ENCODE measurements around the gene CIRBP. TPM values are rescaled to one million over a fixed set of nuclear protein-coding genes. Genes with fewer than 3 reads are reported as not detected.

CIRBP gene
- total RNA-seq, 1 experiment from 2014 or later: 263 TPM

DNA sequence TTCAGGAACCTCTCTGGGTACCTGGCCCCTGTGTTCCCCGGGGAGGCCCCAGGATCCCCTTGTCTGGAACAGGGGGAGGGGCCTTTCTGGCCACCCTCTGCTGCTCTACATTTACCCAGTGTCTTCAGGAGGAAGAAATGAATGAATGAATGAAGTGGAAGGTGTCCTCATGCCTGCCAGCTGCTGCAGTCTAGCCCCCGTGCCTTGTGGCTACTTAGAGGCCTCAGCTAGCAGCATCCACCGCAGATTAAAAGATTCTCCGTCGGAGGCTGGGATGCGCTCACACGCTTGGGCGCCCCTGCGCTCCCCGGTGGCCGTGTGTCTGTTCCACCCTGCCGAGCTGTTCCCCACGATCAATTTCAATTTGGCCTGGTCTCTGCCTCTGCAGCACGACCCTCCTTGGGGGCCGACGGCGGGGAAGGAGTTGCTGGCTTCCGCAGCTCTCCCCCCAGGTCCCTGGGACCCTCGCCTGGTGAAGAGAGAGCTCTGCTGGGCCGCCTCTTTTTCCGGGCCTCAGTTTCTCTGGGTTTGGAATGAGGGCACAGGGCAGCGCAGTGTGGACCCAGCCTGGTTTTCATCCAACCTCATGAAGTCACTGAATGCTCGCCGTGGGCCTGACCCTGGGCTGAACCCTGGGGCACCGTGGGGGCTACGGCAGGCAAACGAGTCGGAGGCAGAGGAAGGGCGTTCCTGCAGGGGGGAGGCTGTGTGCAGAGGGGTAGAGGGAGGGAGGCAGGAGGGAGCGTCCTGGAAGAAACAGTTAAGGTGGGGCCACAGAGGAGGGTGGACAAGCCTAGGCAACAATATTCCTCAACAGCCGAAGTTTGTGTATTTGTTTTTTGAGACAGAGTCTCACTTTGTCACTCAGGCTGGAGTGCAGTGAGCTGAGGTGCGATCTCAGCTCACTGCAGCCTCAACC is 44.8 kb downstream of the CIRBP start:
- no peaks in the 10 kb centered on the region for H3K36me3 Mint-ChIP-seq (ENCODE audit: insufficient read depth in 1 of 3, low read depth in 3 of 3)
- Histone ChIP-seq H3K18ac (ENCODE audit: insufficient read length, low read depth, low read length) (no peak overlapping the region), H2BK120ac (ENCODE audit: low read depth, low read length, poor library complexity, severe bottlenecking) (no peak overlapping the region), H2AFZ (ENCODE audit: low read length) (no peak overlapping the region), H3K4me1 (ENCODE audit: insufficient read depth, low read length) (no peaks in the 10 kb centered on the region), H2BK15ac (ENCODE audit: low read depth, low read length) (no peak overlapping the region), H2BK12ac (ENCODE audit: insufficient read length, low read depth, low read length) (no peak overlapping the region), H3K9me3 (ENCODE audit: control insufficient read depth, low read depth, low read length) (no peaks in the 10 kb centered on the region), H3K14ac (ENCODE audit: insufficient read depth, low read length) (no peak overlapping the region), H2BK20ac (ENCODE audit: low read depth, low read length, poor library complexity, severe bottlenecking) (no peak overlapping the region), H3K4me2 (ENCODE audit: insufficient read depth, insufficient read length, low read length) (no peak overlapping the region), H4K91ac (ENCODE audit: insufficient read length, low read depth, low read length) (no peak overlapping the region), H3K79me1 (ENCODE audit: insufficient read depth, low read depth, low read length, poor library complexity, severe bottlenecking) (no peaks in the 10 kb centered on the region), H3K23ac (ENCODE audit: insufficient read length, low read depth, low read length) (no peak overlapping the region), H3K56ac (ENCODE audit: insufficient read length, low read depth, low read length) (no peak overlapping the region), H3K79me2 (ENCODE audit: insufficient read depth, low read length) (no peaks in the 10 kb centered on the region), H3K27me3 (ENCODE audit: insufficient read depth, low read length) (no peaks in the 10 kb centered on the region), H2BK5ac (ENCODE audit: insufficient read length, low read length) (no peak overlapping the region), H4K20me1 (ENCODE audit: control insufficient read depth, insufficient read depth, insufficient read length) (no peaks in the 10 kb centered on the region), H4K8ac (replicated peaks; ENCODE audit: insufficient read length, low read depth, low read length) (no peak overlapping the region), H4K5ac (ENCODE audit: insufficient read length, low read depth, low read length) (no peak overlapping the region), H3K4ac (ENCODE audit: low read depth, low read length) (no peak overlapping the region), H3K23me2 (ENCODE audit: insufficient read length, low read depth, low read length, poor library complexity, severe bottlenecking) (peaks cover 5% of the 10 kb centered on the region), H2AK5ac (ENCODE audit: insufficient read length, low read length) (no peak overlapping the region), H3K9ac (ENCODE audit: extremely low read depth, insufficient read length, low read length) (no peak overlapping the region), H3K27ac (ENCODE audit: insufficient read length, low read depth, low read length) (no peak overlapping the region), H3T11ph (ENCODE audit: low read length) (no peak overlapping the region)
- H3K27me3 Mint-ChIP-seq (ENCODE audit: low read depth): peaks cover 31% of the 10 kb centered on the region
- H3K4me1 Mint-ChIP-seq: peaks cover 0 to 11% of the 10 kb centered on the region in 2 experiments; a peak in 2 of 4 replicates
- H3K4me3 Mint-ChIP-seq: no peak overlapping the region
- no peak overlapping the region for H3K27ac Mint-ChIP-seq
- DNase-seq: no peak
- no peaks in the 10 kb centered on the region; a peak in 1 of 5 replicates for H3K9me3 Mint-ChIP-seq
- no CpG with 5 or more reads among the region's 32 CpGs for WGBS (ENCODE audit: extremely low coverage, insufficient read length, low lambda C conversion rate)
- TF ChIP-seq CTCF (conservative IDR thresholded peaks at IDR 0.05): no peak
